Inflammatory macrophage (primary cell): ENCODE results near the gene HOXB3.

Experiments used
- DNase-seq, 2 donors: peaks; one replicate each; pipeline ENCODE4 v3.0.0-alpha.2; 2020 to 2022
- total RNA-seq, 18 experiments: gene quantifications; one replicate each; lab custom pipeline; 2026; ENCODE audit warnings: mixed read lengths in 6 of 18, inconsistent platforms in 2 of 18; lab: John Stamatoyannopoulos, UW

HOXB3 gene
- total RNA-seq, result 0 to 0.49 (median 0.08) reads per million in 18 experiments

DNA sequence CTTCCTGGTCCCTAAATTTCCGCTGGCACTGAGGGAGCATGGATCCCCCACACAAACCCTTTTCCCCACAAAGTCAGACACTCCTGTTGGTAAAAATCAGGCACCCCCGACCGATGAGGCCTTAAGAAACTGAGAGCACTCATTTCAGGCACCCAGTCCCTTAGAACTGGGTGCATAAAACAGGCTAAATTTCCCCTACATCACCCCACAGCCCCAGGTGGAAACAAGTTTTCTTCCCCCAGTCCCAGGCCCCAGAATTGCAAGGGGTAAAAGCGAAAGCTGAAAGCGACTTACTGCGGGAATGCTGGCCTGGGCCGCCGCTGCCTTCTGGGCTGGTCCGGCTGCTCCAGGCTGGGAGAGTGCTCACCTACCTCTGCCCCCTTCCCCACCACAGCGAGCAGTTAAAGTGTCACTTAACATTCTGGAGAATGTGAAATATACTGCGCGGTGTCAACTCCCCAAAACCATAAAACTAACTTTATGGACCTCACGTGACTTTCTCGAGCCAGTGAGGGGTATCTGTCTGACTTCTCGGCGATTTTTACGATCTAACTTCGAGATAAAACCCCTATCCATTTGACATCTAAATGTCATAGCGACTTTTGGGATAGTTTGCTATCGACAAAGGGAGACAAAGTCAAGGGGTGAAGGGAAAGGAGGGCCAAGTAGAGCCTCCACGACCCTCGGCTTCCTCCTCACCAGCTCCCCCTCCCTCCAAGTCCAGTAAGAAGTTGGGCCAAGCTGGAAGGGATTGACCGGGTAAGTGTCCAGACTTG is at the start of gene HOXB3:
Gene HOXB3 (minus strand): TSS at position 411 of the 776 bp plus-strand sequence. CDS start 37,767 bp downstream, outside the sequence.
- DNase-seq, result no peak

- DNase-seq, result no peak
Measured at GRCh38 chr17:48639136-48639535, 49.1 kb upstream of the HOXB3 start.

DNA sequence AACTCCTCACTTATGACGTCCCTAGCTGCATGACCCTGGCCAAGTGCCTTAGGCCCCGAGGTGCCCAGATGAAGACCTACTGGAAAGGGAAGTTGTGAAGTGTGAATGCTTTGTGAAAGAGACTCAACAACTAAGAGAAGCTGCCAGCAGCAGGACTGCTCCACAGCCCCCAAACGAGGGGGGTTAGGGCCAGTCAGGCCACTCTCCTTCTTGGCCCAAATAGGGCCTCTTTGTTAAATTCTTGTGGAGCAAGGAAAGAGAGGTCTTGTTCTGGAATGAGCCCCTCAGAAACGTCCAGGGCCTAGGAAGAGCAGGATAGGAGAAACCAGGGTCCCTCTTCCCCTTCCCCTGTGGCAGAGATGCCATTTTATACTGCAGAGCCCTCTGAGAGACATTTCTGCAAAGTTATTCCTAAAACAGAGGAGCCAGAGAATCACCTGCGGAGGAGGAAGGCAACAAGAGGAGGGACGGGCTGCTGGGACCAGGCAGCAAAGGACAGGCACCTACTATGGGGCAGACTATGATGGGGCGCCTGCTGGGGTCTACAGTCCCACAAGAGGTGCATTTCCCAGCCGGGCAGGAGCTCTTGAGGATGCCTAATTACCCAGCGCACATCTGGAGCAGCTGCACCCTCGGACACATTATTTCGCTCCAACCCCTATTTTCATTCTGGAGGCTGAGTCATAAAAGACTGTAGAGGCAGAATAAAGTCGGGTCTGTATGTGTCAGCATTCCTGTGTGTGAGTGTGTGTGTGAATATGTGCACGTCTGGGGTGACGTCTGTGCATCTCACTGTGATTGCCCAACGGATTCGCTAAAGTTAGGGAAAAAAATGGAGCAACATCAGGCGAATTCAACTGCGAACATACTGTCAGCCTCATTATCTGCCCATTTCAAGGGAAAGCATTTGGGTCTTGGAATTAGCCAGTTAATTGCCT is 47.6 kb upstream of the HOXB3 start:
- no peak for DNase-seq

- peak; percentile 30 to 64 for DNase-seq
Measured at GRCh38 chr17:48636177-48637018, 46.4 kb upstream of the HOXB3 start.

DNA sequence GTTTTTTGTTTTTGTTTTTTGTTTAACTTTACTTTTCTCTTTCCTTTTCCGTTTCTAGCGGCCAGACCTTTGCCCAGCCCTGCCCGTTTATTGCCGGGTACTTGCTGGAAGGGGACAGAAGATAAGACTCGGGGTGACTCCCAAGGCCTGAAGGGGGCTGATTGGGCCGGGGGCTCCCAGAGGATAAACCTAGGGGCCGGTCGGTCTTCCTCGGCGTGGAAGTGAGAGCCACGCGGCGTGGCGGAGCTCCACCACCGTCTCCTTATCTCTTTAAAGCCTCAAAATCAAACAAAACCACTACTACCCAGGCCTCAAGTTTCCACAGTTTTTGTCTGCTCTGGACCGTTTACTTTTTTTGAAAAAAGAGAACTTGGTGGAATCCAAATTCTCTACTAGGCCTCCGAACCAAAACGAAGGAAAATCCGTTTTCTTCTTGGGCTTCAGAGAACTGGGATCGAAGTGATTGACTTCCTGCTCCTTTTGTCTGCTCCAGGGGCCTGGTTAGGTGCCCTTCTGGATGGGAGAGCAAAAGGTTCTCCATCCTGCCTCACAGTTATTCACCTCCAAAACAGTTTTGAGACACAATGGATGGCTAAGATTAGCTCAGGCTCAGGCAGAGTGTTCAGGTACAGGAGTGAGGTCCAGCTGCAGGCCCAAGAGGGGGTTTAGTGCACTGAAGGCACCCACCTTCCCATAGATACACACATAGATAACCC is 44.6 kb upstream of the HOXB3 start:
- DNase-seq, result no peak

DNA sequence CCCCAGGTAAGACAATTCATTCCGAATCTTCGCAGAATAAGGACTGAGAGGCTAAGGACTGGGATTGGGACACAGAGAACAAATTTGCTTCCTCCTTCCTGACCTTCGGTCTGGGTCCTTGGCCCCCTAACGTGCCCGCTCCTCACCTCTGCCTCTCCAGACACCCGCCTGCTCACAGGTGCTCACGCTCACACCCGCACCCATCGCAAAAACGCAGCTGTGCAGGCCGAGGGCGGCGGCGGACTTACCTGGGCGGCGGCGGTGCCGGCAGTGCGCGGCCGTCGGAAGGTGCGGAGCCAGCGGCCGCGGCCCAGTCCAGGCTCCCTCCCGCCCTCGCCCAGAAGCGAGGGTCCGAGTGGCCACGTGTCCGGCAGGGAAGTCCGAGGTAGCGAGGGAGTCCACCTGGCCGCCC is 43.2 kb upstream of the HOXB3 start:
- no peak for DNase-seq

DNA sequence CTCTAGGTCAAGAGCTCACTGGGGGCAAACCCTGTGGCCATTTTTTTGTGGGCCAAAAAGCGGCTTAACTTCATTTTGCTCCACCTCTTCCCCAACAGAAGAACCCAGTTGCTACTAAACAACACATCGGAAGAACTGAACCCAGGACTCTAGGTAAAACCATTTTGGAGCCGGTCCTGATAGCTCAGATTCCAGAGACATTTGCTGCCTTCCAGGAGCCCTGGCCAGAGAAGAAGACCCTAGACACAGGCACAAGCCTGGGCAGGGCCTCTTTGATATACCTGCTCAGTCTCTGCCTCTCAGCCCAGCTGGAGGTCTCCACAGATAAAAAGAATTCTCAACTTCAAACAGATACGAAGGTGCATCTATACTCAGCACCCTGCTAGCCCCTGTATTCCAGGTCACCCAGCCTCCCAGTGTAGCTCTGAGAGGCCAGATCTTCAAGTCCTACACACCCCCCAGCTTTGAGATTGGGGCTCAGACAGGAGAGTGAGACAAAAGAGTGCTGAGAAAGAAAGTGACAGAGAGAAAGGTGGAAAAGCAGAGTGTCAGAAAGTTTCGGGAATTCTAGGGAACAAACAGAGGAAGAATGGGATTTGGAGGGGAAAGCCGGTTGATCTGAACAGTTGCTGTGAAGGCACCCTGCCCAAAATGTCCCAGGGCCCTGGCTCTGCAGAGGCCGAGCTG is 42.7 kb upstream of the HOXB3 start:
- DNase-seq, result no peak

DNA sequence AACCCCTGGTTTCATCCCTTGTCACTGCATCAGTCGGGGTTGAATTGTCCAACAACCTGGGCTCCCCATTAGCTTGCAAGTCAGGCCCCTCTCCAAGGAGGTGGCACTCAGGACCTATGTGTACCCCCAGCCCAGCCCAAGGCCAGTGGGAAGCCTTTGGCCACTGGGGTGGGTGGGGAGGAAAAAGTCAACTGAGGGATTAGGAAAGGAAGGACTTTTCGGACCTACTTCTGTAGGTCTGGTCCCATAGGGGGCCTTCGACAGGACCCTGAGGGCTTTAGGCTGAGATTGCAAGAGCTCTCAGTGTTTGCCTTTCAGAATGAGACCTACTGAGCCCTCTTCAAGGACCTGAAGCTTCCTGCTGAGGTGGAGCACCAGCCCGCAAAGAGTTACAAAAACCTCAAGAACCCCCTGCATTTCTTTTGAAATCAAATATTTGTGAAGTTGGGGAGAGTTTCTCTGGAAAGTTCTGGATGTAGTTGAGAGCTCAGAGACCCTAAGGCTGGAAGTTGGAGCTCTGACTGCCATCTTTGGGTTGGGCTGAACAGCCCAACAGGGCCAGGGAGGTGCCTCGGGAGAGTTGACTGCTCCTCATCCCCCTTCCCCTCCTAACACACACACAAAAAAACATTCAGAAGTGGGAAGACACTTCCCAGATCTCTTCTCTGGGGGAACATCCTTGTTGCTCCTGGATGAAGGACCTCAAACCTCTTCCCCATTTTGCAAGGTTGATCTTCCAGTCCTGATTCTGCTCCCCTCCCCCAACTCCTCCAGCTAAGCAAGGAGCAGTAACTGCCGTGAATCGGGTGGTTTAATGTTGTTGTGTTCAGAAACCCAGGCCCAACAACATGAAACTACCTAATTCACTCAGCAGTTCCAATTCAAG is 41.9 kb upstream of the HOXB3 start:
- DNase-seq, result no peak

DNA sequence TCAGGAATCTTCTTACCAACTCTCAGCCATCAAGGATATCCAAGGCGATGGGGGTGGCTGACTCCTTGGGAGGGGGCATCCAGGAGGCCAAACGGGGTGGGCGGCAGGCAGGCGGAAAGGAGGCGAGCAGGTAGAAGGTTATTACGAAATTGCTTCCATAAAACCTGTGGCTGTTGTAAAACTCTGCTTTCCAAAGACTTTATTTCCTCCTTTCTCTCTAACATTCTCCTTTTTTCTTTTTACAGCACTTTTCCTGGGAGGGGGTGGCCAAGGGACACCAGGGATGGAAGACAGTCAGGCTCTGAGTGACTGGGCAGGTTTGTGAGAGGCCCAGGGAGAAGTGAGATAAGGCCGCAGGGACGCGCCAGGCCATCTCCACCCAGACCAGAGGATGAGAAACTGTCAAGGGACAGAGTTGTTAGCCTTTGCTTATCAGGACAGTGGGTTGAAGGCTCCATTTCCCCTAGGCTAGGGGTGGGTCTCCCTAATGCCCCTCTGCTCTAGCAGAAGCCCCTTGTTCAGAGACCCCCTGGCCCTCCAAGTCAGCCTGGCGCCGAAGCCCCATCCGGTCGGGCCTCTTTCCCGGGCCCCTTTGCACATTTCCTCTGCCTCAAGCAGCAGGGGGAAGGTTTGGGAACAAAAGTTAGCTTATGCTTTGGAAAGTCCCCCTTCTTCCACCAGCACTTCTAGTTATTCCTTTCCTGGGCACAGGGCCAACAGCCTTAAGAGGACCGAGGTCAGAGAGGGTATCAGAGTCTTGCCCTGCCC is 41.1 kb upstream of the HOXB3 start:
- DNase-seq, result no peak

DNA sequence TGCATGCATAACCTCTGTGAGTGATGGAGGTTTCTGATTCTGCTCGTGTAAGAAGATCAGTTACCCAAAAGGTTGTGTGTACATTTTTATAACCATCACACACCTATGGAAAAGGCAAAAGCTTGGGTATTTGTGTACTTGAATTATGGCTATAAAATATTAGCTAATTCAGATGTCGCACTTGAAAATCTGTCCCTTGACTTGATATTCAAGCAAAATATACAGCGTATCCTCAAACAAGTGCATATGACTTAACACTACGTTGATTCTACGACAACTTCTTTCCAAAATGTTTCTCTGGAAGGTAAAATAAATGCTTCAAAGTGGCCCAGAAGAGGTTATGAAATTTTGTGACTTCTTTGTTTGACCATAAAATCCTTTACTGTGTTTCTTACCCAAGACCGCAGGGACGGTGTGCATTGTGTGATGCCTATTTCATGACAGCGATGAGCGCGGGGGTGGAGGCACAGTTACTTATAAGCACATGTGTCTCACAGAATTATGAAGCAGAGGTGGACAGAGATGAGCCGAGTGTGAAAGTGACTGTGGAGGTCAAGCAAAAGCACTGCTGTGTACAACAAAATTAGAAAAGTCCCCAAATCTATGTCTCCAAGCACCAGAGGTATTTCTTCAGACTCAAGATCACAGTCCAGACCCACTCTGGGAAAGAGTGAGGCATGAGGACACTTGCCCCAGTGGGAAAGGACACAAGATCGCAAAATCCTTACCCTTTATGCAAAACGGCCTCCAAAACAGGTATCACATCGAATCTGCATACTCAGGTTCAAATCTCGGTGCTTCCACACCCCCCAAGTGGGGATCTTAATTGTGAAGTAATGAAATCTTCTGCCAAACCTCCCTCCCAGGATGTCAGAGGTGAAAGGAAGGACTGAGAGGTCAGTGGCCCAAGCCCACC is 40.2 kb upstream of the HOXB3 start:
- no peak for DNase-seq

GRCh38 chr17:48629411-48629759 is 39.3 kb upstream of the HOXB3 start:
- DNase-seq, result no peak

- peak; percentile 17 to 33 for DNase-seq
Measured at GRCh38 chr17:48628649-48629410, 38.8 kb upstream of the HOXB3 start.

DNA sequence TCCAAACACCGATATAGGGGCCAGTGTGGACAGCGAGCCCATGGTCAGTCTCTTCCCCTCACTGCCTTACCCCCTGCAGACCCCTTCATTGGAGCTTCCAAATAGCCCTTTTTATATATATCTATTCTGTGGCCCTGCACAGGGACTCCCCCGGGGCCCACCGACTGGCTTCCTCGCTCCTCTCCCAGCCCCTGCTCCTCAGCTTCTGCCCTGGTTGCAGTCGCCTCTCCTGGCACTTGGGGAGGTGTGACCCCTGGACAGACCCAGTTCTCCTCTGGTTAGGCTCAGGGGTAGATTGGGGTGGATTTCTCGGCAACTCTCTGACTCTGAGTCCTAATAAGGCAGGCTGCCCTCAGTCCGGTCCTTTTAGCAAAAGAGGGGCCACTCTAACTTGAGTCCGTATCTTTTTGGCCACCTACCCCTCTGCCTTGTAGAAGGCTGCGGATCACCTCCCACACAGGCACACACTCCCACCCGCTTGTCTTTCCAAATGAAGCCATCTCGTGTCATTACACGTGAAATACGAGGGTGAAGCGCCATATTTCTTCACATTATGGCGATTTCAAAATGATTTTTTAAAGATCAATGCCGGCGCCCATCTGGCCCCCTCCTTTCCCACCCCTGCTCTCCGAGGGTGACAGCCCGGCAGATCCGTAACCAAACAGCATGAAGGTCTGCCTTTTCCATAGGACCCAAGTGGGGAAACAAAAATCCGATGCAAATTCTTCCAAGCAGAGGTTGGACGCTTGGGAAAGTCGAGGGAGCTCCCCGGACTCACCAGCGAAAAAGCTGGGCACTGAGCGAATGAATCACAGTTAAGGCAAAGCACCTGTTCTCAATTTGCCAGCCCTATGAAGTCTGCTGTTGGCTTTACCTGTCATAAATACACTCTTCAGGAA is 37.8 kb upstream of the HOXB3 start:
- no peak for DNase-seq

DNA sequence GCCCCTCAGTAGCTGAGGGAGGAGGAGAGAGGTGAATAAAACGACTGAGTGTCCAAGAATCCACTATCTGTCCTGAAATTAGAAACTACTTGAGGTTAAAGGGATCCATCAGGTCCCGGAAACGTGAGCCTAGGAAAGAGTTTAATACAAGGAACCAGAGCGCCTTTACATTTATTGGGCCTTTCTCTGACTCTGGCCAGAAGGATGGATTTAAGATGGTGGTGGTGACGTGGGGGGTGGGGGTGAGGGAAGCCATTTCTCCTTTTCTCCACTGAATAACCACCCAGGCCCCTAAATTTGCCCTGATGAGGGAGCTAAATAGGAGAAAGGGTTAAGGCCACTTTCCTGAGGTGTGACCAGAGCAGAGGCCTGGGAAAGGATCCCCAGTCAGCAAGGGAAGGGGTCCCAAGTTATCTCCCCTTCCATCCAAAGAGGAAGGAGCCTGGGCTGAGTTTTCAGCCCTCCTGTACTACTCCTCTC is 37.1 kb upstream of the HOXB3 start:
- DNase-seq, result no peak

- no peak for DNase-seq
Measured at GRCh38 chr17:48626245-48627117, 36.4 kb upstream of the HOXB3 start, which contains the start of gene HOXB9. TSS of gene HOXB9 (minus strand) at chr17:48626358. CDS start at chr17:48626269, 89 bp downstream.
